ENCODE data around the gene RAB11FIP5. TPM values are rescaled to one million over a fixed set of nuclear protein-coding genes. Genes with fewer than 3 reads are reported as not detected.

Gene RAB11FIP5
- 66.3 and 70.3 TPM in 2 replicates for total RNA-seq

GRCh38 chr2:73112913-73113854 is at the start of gene RAB11FIP5:
TSS of gene RAB11FIP5 (minus strand) at chr2:73112948. CDS start at chr2:73112777, 171 bp downstream.

GRCh38 chr2:73071360-73072128 is 41.2 kb downstream of the RAB11FIP5 start, which contains the start of gene SFXN5:
TSS of gene SFXN5 (minus strand) at chr2:73071712. CDS start at chr2:73071705, 7 bp downstream.

Other genes starting within 250 kb of the RAB11FIP5 start
- gene SPR, start 225.5 kb downstream of the RAB11FIP5 start, total RNA-seq: 33.4 and 40.2 TPM in 2 replicates
- not detected in 2 replicates for gene EMX1, start 195.4 kb downstream of the RAB11FIP5 start, total RNA-seq
- 20.4 and 20.6 TPM in 2 replicates for gene SFXN5, start 41.2 kb downstream of the RAB11FIP5 start, total RNA-seq
- gene NOTO, start 89.6 kb upstream of the RAB11FIP5 start, total RNA-seq: not detected in 2 replicates
- gene SMYD5, start 101.3 kb upstream of the RAB11FIP5 start, total RNA-seq: 19.4 and 22.2 TPM in 2 replicates
- 16.0 and 29.3 TPM in 2 replicates for gene PRADC1, start 120.3 kb upstream of the RAB11FIP5 start, total RNA-seq
- gene CCT7, start 121.4 kb upstream of the RAB11FIP5 start, total RNA-seq: 352 and 393 TPM in 2 replicates
- 0.33 and 0.96 TPM in 2 replicates for gene FBXO41, start 171.5 kb upstream of the RAB11FIP5 start, total RNA-seq
- gene EGR4, start 180.6 kb upstream of the RAB11FIP5 start, total RNA-seq: not detected in 2 replicates

All from vein endothelial cell (primary cell).